HEK293T (cell line): ENCODE results near the gene MTCH2.
"Not testable (repeated sequence)": the region's sequence is repeated elsewhere in the genome, so short reads cannot be mapped to it uniquely, and the experiment has no call there.

ENCODE experiments used
- CTCF ChIA-PET: fragments of 350-600 bp; formaldehyde crosslinking; extraction: SDS; loops from one replicate; lab custom pipeline; 2021; ENCODE audit warnings: antibody characterized with exemption, inconsistent platforms; lab: Yijun Ruan, JAX
- POLR2A ChIA-PET: fragments of 350-600 bp; formaldehyde crosslinking; extraction: SDS; loops from one replicate; lab custom pipeline; 2020; ENCODE audit warnings: antibody characterized with exemption, inconsistent platforms; lab: Yijun Ruan, JAX
- DNase-seq: peaks from one replicate; pipeline ENCODE4 v3.0.0; 2012; ENCODE audit warnings: mixed read lengths; ENCODE audit errors: extremely low spot score
- ARNT ChIP-seq: fragments of 450-650 bp; IDR thresholded peaks from 2 replicates; pipeline ENCODE4 v1.6.1; 2017; ENCODE audit warnings: mild to moderate bottlenecking
- BHLHE40 ChIP-seq: fragments of 450-650 bp; IDR thresholded peaks from 2 replicates; pipeline ENCODE4 v1.6.1; 2016; ENCODE audit warnings: mild to moderate bottlenecking, moderate library complexity, borderline replicate concordance
- CTBP1 ChIP-seq: fragments of 450-650 bp; IDR thresholded peaks from 2 replicates; pipeline ENCODE4 v1.6.1; 2016; ENCODE audit warnings: borderline replicate concordance
- ELF4 ChIP-seq: fragments of 450-650 bp; IDR thresholded peaks from 2 replicates; pipeline ENCODE4 v1.6.1; 2017; ENCODE audit warnings: antibody characterized with exemption
- FOXA1 ChIP-seq: fragments of 450-650 bp; IDR thresholded peaks from 2 replicates; pipeline ENCODE4 v1.6.1; 2016; ENCODE audit warnings: mild to moderate bottlenecking
- FOXK2 ChIP-seq: fragments of 450-650 bp; IDR thresholded peaks from 2 replicates; pipeline ENCODE4 v1.6.1; 2016; ENCODE audit warnings: mild to moderate bottlenecking
- FOXM1 ChIP-seq: fragments of 450-650 bp; IDR thresholded peaks from 2 replicates; pipeline ENCODE4 v1.6.1; 2017; ENCODE audit warnings: mild to moderate bottlenecking, borderline replicate concordance
- HDGF ChIP-seq: fragments of 450-650 bp; IDR thresholded peaks from 2 replicates; pipeline ENCODE4 v1.6.1; 2017; ENCODE audit warnings: antibody characterized with exemption, borderline replicate concordance
- L3MBTL2 ChIP-seq: fragments of 450-650 bp; conservative IDR thresholded peaks from 2 replicates; pipeline ENCODE4 v1.6.1; 2016; ENCODE audit warnings: mild to moderate bottlenecking
- LEF1 ChIP-seq: fragments of 450-650 bp; IDR thresholded peaks from 2 replicates; pipeline ENCODE4 v1.6.1; 2017; ENCODE audit warnings: mild to moderate bottlenecking, borderline replicate concordance
- NFRKB ChIP-seq: fragments of 450-650 bp; IDR thresholded peaks from 2 replicates; pipeline ENCODE4 v1.6.1; 2016; ENCODE audit warnings: mild to moderate bottlenecking, moderate library complexity
- PKNOX1 ChIP-seq: fragments of 450-650 bp; IDR thresholded peaks from 2 replicates; pipeline ENCODE4 v1.6.1; 2016
- SP1 ChIP-seq: fragments of 450-650 bp; IDR thresholded peaks from 2 replicates; pipeline ENCODE4 v1.6.1; 2017
- SUZ12 ChIP-seq: fragments of 450-650 bp; IDR thresholded peaks from 2 replicates; pipeline ENCODE4 v1.6.1; 2016; ENCODE audit warnings: mild to moderate bottlenecking
- TARDBP ChIP-seq: fragments of 450-650 bp; IDR thresholded peaks from 2 replicates; pipeline ENCODE4 v1.6.1; 2016
- ZNF384 ChIP-seq: fragments of 450-650 bp; IDR thresholded peaks from 2 replicates; pipeline ENCODE4 v1.6.1; 2016

Gene MTCH2

GRCh38 chr11:47642099-47642855, at the start of gene MTCH2:
Gene MTCH2 (minus strand): TSS chr11:47642559. CDS start chr11:47642465, 94 bp downstream.
- DNase-seq = peak; percentile 98
- peak; percentile 83 for TF ChIP-seq L3MBTL2
- no peak for TF ChIP-seq ELF4
- 0 out of 2 replicates have a peak, but pooled peaks have one; percentile 3 for TF ChIP-seq ARNT
- POLR2A ChIA-PET = no interaction called here
- CTCF ChIA-PET = no interaction called here

- POLR2A ChIA-PET = no interaction called here
- CTCF ChIA-PET = no interaction called here
- no peak for DNase-seq
- TF ChIP-seq HDGF = no peak
- TF ChIP-seq LEF1 = no peak
- TF ChIP-seq TARDBP = no peak
- TF ChIP-seq BHLHE40 = no peak
- no peak for TF ChIP-seq ZNF384
- TF ChIP-seq FOXK2 = no peak
- TF ChIP-seq PKNOX1 = no peak
- no peak for TF ChIP-seq FOXM1
- TF ChIP-seq NFRKB = no peak
Observed at GRCh38 chr11:47691979-47692378, 49.6 kb upstream of the MTCH2 start.

- no peak for DNase-seq
- CTCF ChIA-PET = no interaction called here
- TF ChIP-seq NFRKB (no peak), SUZ12 (no peak), L3MBTL2 (no peak), CTBP1 (no peak), BHLHE40 (no peak), ELF4 (no peak), FOXA1 (no peak), PKNOX1 (no peak), FOXM1 (no peak), TARDBP (no peak), HDGF (no peak), SP1 (no peak)
- POLR2A ChIA-PET = no interaction called here
Observed at GRCh38 chr11:47689480-47689879, 47.1 kb upstream of the MTCH2 start.

- no peak for DNase-seq
- CTCF ChIA-PET = no interaction called here
- no peak for TF ChIP-seq FOXA1
- no peak for TF ChIP-seq NFRKB
- no peak for TF ChIP-seq ELF4
- TF ChIP-seq LEF1 = no peak
- no peak for TF ChIP-seq FOXM1
- TF ChIP-seq SP1 = no peak
- TF ChIP-seq CTBP1 = no peak
- no peak for TF ChIP-seq BHLHE40
- POLR2A ChIA-PET = no interaction called here
Observed at GRCh38 chr11:47688991-47689390, 46.6 kb upstream of the MTCH2 start.

GRCh38 chr11:47688111-47688510, 45.8 kb upstream of the MTCH2 start:
- no peak for TF ChIP-seq FOXK2
- no peak for TF ChIP-seq PKNOX1
- TF ChIP-seq BHLHE40 = no peak
- no peak for TF ChIP-seq CTBP1
- TF ChIP-seq SP1 = no peak
- no peak for TF ChIP-seq L3MBTL2
- TF ChIP-seq ZNF384 = no peak
- no peak for TF ChIP-seq SUZ12
- no peak for TF ChIP-seq HDGF

GRCh38 chr11:47686704-47687103, 44.3 kb upstream of the MTCH2 start:
- DNase-seq, POLR2A ChIA-PET, CTCF ChIA-PET: not testable (repeated sequence)

More at GRCh38 chr11:47688111-47688510, 45.8 kb upstream of the MTCH2 start:
- DNase-seq = no peak
- CTCF ChIA-PET = no interaction called here
- POLR2A ChIA-PET = no interaction called here

- POLR2A ChIA-PET = no interaction called here
- CTCF ChIA-PET = interaction anchor here (0.6 to 0.7 kb wide), 2 partner anchors 133 to 135 kb away, joined by 3 to 5 read pairs; no protein-coding TSS in a partner anchor
Observed at GRCh38 chr11:47686151-47686550, 43.8 kb upstream of the MTCH2 start.

More at GRCh38 chr11:47686151-47686550, 43.8 kb upstream of the MTCH2 start:
- TF ChIP-seq TARDBP (no peak), ARNT (no peak), ZNF384 (no peak), SP1 (no peak), FOXM1 (no peak), SUZ12 (no peak), HDGF (no peak), FOXA1 (no peak)
- no peak for DNase-seq
